DOHH2 (cell line): ENCODE data around the gene TTC23.

ENCODE experiments used
- H3F3A ChIP-seq: fragments of 200-600 bp; sonication (generic), shearing (Covaris generic); 2 replicates; pipeline ENCODE4 v1.6.0; 2016; ENCODE audit warnings: antibody characterized with exemption, mild to moderate bottlenecking; ENCODE audit not compliant: control insufficient read depth, insufficient read depth
- H3K27ac ChIP-seq: fragments of 200-600 bp; sonication (generic); 2 replicates; pipeline ENCODE4 v1.5.1; 2014; ENCODE audit warnings: low read depth, mild to moderate bottlenecking, low read length, moderate library complexity
- H3K27me3 ChIP-seq: fragments of 200-600 bp; sonication (generic); 2 replicates; pipeline ENCODE4 v1.6.1; 2014; ENCODE audit warnings: mild to moderate bottlenecking, low read length, mixed read lengths; ENCODE audit not compliant: control insufficient read depth
- H3K36me3 ChIP-seq: fragments of 200-600 bp; sonication (generic); 2 replicates; pipeline ENCODE4 v1.6.1; 2014; ENCODE audit warnings: mild to moderate bottlenecking, low read length, moderate library complexity, mixed read lengths; ENCODE audit not compliant: control insufficient read depth
- H3K4me1 ChIP-seq: fragments of 200-600 bp; sonication (generic); 2 replicates; pipeline ENCODE4 v1.6.1; 2014; ENCODE audit warnings: mild to moderate bottlenecking, low read length, mixed read lengths; ENCODE audit not compliant: control insufficient read depth
- H3K4me2 ChIP-seq: fragments of 200-600 bp; sonication (generic); 2 replicates; pipeline ENCODE4 v1.6.0; 2014; ENCODE audit warnings: mild to moderate bottlenecking, low read length, moderate library complexity
- H3K4me3 ChIP-seq: fragments of 200-600 bp; sonication (generic); 2 replicates; pipeline ENCODE4 v1.5.1; 2014; ENCODE audit warnings: mild to moderate bottlenecking, low read length, mixed read lengths
- H3K79me2 ChIP-seq: fragments of 200-600 bp; sonication (generic); 2 replicates; pipeline ENCODE4 v1.6.1; 2014; ENCODE audit warnings: mild to moderate bottlenecking, low read length, mixed read lengths; ENCODE audit not compliant: control insufficient read depth
- H3K9me2 ChIP-seq: fragments of 200-600 bp; sonication (generic); replicated peaks from 2 replicates; pipeline ENCODE4 v1.6.1; 2014; ENCODE audit warnings: mild to moderate bottlenecking, low read length, mixed read lengths; ENCODE audit not compliant: control insufficient read depth
- H3K9me3 ChIP-seq: fragments of 200-600 bp; sonication (generic); 2 replicates; pipeline ENCODE4 v1.6.1; 2014; ENCODE audit warnings: antibody characterized with exemption, low read length, mixed read lengths; ENCODE audit not compliant: control insufficient read depth, insufficient read depth
- H4K20me1 ChIP-seq: fragments of 200-600 bp; sonication (generic); 2 replicates; pipeline ENCODE4 v1.6.0; 2014; ENCODE audit warnings: low read depth, mild to moderate bottlenecking, antibody characterized with exemption, low read length, moderate library complexity; ENCODE audit not compliant: control insufficient read depth, insufficient read depth
- EZH2phosphoT487 ChIP-seq: fragments of 200-600 bp; sonication (generic); IDR thresholded peaks from 2 replicates; pipeline ENCODE4 v1.6.1; 2017; ENCODE audit warnings: borderline replicate concordance, mild to moderate bottlenecking, antibody characterized with exemption, low read length, moderate library complexity, mixed read lengths
- TF ChIP-seq, protein P1 (sequence below): fragments of 200-600 bp; sonication (generic); IDR thresholded peaks from one replicate; pipeline ENCODE4 v1.5.1; 2014; ENCODE audit warnings: antibody characterized with exemption, mild to moderate bottlenecking, low read depth, low read length; ENCODE audit not compliant: poor library complexity, severe bottlenecking

The TTC23 gene

DNA sequence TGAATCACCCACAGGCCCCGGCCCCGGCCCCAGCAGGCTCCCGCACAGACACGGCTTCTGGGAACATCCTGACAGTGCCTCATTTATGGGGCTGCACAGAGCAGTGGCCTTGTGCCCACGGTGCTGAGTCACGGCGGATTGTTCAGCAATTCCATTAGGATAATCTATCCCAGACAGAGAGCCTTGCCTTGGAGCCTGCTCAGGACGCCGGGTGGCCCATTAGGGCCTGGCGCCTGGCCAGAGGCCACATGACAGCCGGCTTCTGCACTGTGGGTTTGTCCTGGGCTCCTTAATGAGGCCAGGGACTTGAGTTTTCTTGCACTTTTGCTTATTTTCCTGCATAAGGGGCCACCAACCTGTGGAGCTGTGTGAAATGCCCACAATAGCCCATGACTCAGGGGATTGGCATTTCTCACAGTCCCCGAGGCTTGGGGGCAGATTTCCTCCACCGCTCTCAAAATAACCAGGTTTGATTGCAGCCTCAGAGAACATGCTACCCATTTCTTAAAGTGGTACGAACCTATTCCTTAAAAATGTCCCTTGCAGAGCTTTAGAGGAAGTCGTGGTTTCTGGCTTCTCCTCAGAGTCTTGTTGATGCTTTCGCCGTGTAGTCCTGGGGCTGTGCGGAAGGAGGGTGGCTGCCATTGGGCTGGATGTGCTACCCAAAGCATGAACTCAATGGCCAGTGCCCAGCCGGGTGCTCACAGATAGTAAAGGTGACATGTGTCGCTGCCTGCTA, 125.5 kb downstream of the TTC23 start:
- Histone ChIP-seq H3K4me3 (no peak overlapping the region), H3K27me3 (no peaks in the 10 kb centered on the region; the same call in 1 of the 2 replicates), H3K9me2 (no peaks in the 10 kb centered on the region), H4K20me1 (no peaks in the 10 kb centered on the region), H3K9me3 (no peaks in the 10 kb centered on the region), H3K27ac (no peak overlapping the region), H3K79me2 (no peaks in the 10 kb centered on the region), H3K36me3 (no peaks in the 10 kb centered on the region), H3K4me2 (no peak overlapping the region), H3K4me1 (no peaks in the 10 kb centered on the region), H3F3A (no peaks in the 10 kb centered on the region)
- TF ChIP-seq EZH2phosphoT487: no peak
- TF ChIP-seq, protein P1, sequence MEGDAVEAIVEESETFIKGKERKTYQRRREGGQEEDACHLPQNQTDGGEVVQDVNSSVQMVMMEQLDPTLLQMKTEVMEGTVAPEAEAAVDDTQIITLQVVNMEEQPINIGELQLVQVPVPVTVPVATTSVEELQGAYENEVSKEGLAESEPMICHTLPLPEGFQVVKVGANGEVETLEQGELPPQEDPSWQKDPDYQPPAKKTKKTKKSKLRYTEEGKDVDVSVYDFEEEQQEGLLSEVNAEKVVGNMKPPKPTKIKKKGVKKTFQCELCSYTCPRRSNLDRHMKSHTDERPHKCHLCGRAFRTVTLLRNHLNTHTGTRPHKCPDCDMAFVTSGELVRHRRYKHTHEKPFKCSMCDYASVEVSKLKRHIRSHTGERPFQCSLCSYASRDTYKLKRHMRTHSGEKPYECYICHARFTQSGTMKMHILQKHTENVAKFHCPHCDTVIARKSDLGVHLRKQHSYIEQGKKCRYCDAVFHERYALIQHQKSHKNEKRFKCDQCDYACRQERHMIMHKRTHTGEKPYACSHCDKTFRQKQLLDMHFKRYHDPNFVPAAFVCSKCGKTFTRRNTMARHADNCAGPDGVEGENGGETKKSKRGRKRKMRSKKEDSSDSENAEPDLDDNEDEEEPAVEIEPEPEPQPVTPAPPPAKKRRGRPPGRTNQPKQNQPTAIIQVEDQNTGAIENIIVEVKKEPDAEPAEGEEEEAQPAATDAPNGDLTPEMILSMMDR: no peak

DNA sequence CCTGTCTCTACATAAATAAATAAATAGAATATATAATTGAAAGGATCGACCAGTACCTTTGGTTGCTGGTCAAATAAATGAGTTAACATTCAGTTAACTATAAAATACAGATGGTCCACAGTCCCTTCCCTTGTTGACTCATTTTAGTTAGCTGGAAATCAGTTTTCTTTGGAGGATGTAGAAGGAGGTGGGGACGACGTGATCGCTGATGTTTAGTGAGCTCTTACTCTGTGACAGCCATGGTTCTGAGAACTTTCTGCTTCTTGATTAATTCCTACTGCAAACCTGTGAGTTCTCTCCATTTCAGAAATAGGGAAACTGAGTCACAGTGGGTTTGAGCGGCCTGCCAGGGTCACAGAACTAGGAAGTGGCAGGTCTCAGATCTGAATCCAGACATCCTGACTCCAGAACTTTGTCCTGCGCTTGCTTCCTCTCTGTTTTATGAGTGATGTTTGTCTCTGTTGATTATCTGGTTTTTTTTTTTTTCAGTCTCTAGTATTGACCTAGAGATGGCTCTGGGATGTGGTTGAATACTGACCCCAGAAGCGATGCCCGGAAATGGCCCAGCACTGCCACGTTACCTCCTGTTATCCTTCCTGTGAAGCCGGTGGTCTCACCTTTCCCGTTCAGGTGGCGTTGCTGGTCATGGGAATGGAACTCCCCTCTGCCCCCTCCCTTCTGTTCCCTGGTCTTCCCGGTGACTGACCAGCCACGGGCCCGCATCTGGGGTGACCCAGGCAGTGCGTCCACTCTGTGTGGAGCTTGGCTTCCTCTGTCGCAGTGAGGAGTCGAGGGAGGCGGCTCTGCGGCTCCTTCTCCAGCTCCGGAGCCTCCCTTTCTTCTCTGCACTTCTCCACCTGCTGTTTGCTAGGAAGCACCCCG, 126.3 kb downstream of the TTC23 start:
- no peaks in the 10 kb centered on the region for H3F3A ChIP-seq
- no peaks in the 10 kb centered on the region for H3K9me3 ChIP-seq
- no peaks in the 10 kb centered on the region for H3K9me2 ChIP-seq
- no peak overlapping the region for H3K27ac ChIP-seq
- H3K4me1 ChIP-seq: no peaks in the 10 kb centered on the region
- H3K4me3 ChIP-seq: no peak overlapping the region
- no peaks in the 10 kb centered on the region for H4K20me1 ChIP-seq
- no peaks in the 10 kb centered on the region for H3K27me3 ChIP-seq
- H3K4me2 ChIP-seq: no peak overlapping the region
- no peak for TF ChIP-seq EZH2phosphoT487
- TF ChIP-seq, protein P1: no peak
- no peaks in the 10 kb centered on the region for H3K79me2 ChIP-seq
- H3K36me3 ChIP-seq: no peaks in the 10 kb centered on the region

DNA sequence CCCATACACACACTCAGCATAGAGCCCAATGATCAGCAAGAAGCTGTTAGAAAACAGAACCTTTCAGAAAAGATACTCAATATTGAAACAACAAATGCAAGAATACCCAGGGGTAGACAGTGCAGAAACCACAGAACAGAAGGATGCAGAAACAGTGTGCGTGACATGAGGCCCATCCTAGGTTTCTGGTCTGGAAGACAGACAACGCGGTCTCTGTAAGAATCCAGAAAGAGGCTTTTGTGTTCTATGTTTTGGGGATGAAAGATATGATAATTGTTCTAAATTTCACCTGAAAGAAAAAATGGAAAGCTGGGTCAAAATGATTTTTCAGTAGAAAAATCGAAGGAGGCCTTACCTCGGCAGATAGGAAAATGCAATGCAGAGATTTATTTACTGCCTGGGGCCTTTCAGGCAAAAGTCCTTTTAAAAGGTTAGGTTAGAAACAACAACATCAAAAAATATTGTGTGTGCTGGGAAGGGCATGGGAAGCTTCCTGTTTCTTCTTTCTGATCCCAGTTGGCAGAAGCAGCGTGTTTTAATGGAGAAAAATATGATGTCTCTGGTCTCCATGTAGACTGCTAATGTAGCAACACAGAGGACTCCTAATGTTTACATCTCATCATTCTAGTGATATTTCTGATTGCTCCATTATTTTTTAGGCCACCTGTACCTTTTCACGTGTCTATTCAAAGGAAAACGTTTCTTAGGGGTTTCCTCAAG, 127.5 kb downstream of the TTC23 start:
- TF ChIP-seq EZH2phosphoT487: no peak
- TF ChIP-seq, protein P1: no peak
- Histone ChIP-seq H3K9me2 (no peaks in the 10 kb centered on the region), H3K36me3 (no peaks in the 10 kb centered on the region), H3K4me2 (no peak overlapping the region), H3K27ac (no peak overlapping the region), H3K79me2 (no peaks in the 10 kb centered on the region), H3K4me1 (no peaks in the 10 kb centered on the region), H3K4me3 (no peak overlapping the region), H3F3A (no peaks in the 10 kb centered on the region), H3K9me3 (no peaks in the 10 kb centered on the region), H4K20me1 (no peaks in the 10 kb centered on the region), H3K27me3 (no peaks in the 10 kb centered on the region)
